Caco-2 (cell line): Measurements from ENCODE around the gene FN3K. TPM values are rescaled to one million over a fixed set of nuclear protein-coding genes. Genes with fewer than 3 reads are reported as not detected.
"Not testable (repeated sequence)": the region's sequence is repeated elsewhere in the genome, so short reads cannot be mapped to it uniquely, and the experiment has no call there.

Source experiments
- BruUV-seq: library from RNA; stranded (reverse); fragments of 400-500 nt; replicated peaks from 2 replicates; lab custom pipeline; 2021; lab: Mats Ljungman, UMichigan
- CTCF ChIA-PET: fragments of 300-600 bp; sonication (Branson Sonifier 250); formaldehyde crosslinking; loops from one replicate; lab custom pipeline; 2022; ENCODE audit warnings: antibody characterized with exemption; lab: Charles Lee
- POLR2A ChIA-PET: fragments of 300-600 bp; sonication (Branson Sonifier 250); formaldehyde crosslinking; loops from one replicate; lab custom pipeline; 2022; ENCODE audit warnings: antibody characterized with exemption; lab: Charles Lee
- DNase-seq, 2 experiments: peaks; one replicate each; pipeline versions ENCODE4 v3.0.0 to v3.0.0-alpha.2; 2020 to 2022
- H3K27me3 ChIP-seq: replicated peaks from 2 replicates; pipeline ENCODE4 v1.6.0; 2011; ENCODE audit warnings: low read length; ENCODE audit not compliant: control insufficient read depth, insufficient read depth
- H3K36me3 ChIP-seq: 2 replicates; pipeline ENCODE4 v1.5.1; 2011; ENCODE audit warnings: low read length; ENCODE audit not compliant: control insufficient read depth, insufficient read depth
- H3K4me1 ChIP-seq: fragments of 250-450 bp; sonication (Bioruptor Pico); 2 replicates; pipeline ENCODE4 v1.5.1; 2020; ENCODE audit warnings: mild to moderate bottlenecking
- H3K4me3 ChIP-seq: 2 replicates; pipeline ENCODE4 v1.5.1; 2011; ENCODE audit warnings: low read depth, mild to moderate bottlenecking, control low read depth, low read length
- H3K9me3 ChIP-seq: fragments of 250-450 bp; sonication (Bioruptor Pico); 2 replicates; pipeline ENCODE4 v1.5.1; 2020; ENCODE audit warnings: mild to moderate bottlenecking, moderate library complexity
- H3K27ac Mint-ChIP-seq: one replicate; pipeline ENCODE4 v1.8.0; 2022; ENCODE audit warnings: mixed read lengths; ENCODE audit not compliant: unreplicated experiment
- H3K27me3 Mint-ChIP-seq: one replicate; pipeline ENCODE4 v1.8.0; 2022; ENCODE audit warnings: mixed read lengths; ENCODE audit not compliant: insufficient read depth, unreplicated experiment
- H3K36me3 Mint-ChIP-seq: one replicate; pipeline ENCODE4 v1.8.0; 2022; ENCODE audit warnings: mild to moderate bottlenecking, mixed read lengths; ENCODE audit not compliant: insufficient read depth, unreplicated experiment
- H3K4me1 Mint-ChIP-seq: one replicate; pipeline ENCODE4 v1.8.0; 2022; ENCODE audit warnings: low read depth, mixed read lengths; ENCODE audit not compliant: unreplicated experiment
- H3K4me3 Mint-ChIP-seq: one replicate; pipeline ENCODE4 v1.8.0; 2022; ENCODE audit warnings: mild to moderate bottlenecking, moderate library complexity, mixed read lengths; ENCODE audit not compliant: unreplicated experiment
- H3K9me3 Mint-ChIP-seq: one replicate; pipeline ENCODE4 v1.8.0; 2022; ENCODE audit warnings: mixed read lengths; ENCODE audit not compliant: unreplicated experiment
- intact Hi-C: fragments of 100-400 bp; cut with micrococcal nuclease; formaldehyde crosslinking; loops from one replicate; pipeline ENCODE4 v1.10.0; 2022; ENCODE audit not compliant: unreplicated experiment
- total RNA-seq: library from RNA; stranded (reverse); gene quantifications from 2 replicates; pipeline ENCODE4 v1.2.3, GENCODE V29; 2022
- TF ChIP-seq, protein P1 (sequence below), 2 experiments: fragments of 200-600 bp in 1 of 2; IDR thresholded peaks; 1 replicate in 1 of 2; 2 replicates in 1 of 2; pipeline versions ENCODE4 v1.5.1 to v1.8.0; 2011 to 2022; ENCODE audit warnings: antibody characterized with exemption in 1 of 2, control low read depth in 1 of 2, inconsistent platforms in 1 of 2, low read depth in 1 of 2, low read length in 1 of 2, mild to moderate bottlenecking in 1 of 2, moderate library complexity in 1 of 2; ENCODE audit not compliant: insufficient read depth in 1 of 2, severe bottlenecking in 1 of 2, unreplicated experiment in 1 of 2

Gene FN3K
- total RNA-seq, 1 experiment from 2014 or later, result 55.7 TPM

DNA sequence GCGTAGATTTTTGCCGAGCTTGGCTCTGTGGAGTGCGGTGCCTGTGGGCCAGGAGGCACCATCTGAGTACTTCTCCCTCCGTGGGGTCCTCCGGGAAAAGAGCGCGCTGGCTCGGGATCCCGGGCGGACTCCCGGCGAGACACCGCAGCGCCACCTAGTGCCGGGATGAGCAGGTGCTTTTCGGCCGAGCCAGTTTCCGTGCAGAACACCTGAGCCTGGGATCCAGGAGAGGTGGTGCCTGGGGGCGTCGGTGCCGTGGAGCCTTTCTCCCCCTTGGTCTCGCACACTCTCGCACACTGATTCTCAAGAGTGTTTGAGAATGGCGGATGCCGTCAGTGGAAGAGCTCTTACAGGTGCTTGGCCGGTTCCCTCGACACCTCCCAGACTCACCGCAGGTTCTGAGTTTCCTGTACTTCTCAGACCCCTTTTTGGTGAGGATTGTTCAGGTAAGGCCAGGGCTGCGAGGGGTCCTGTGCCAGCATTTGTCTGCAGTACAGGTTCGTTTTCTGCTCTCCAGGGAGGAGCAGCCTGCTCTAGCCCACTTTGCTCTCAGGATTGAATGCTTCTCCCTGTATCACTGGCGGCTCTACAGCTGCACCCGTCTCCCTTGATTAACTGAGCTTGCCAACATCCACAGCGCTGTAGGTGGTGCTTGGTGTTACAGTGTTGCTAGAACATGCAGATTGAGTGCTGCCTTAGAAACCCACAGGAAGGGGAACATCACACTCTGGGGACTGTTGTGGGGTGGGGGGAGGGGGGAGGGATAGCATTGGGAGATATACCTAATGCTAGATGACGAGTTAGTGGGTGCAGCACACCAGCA lies 39.8 kb downstream of the FN3K start:
- Histone ChIP-seq H3K36me3 (peaks cover 1% of the 10 kb centered on the region; the same call in 1 of the 2 replicates), H3K4me3 (no peak overlapping the region), H3K9me3 (no peaks in the 10 kb centered on the region), H3K27me3 (no peaks in the 10 kb centered on the region), H3K4me1 (no peaks in the 10 kb centered on the region)
- H3K4me3 Mint-ChIP-seq, result no peak overlapping the region
- intact Hi-C loops, result no loop called here
- ChIA-PET CTCF (no interaction called here), POLR2A (no interaction called here)
- H3K27ac Mint-ChIP-seq, result no peak overlapping the region
- peaks cover 32% of the 10 kb centered on the region for H3K36me3 Mint-ChIP-seq
- DNase-seq, result peak; percentile 70 to 82
- no peaks in the 10 kb centered on the region for H3K9me3 Mint-ChIP-seq
- H3K27me3 Mint-ChIP-seq, result no peaks in the 10 kb centered on the region
- H3K4me1 Mint-ChIP-seq, result no peaks in the 10 kb centered on the region
- TF ChIP-seq, protein P1, sequence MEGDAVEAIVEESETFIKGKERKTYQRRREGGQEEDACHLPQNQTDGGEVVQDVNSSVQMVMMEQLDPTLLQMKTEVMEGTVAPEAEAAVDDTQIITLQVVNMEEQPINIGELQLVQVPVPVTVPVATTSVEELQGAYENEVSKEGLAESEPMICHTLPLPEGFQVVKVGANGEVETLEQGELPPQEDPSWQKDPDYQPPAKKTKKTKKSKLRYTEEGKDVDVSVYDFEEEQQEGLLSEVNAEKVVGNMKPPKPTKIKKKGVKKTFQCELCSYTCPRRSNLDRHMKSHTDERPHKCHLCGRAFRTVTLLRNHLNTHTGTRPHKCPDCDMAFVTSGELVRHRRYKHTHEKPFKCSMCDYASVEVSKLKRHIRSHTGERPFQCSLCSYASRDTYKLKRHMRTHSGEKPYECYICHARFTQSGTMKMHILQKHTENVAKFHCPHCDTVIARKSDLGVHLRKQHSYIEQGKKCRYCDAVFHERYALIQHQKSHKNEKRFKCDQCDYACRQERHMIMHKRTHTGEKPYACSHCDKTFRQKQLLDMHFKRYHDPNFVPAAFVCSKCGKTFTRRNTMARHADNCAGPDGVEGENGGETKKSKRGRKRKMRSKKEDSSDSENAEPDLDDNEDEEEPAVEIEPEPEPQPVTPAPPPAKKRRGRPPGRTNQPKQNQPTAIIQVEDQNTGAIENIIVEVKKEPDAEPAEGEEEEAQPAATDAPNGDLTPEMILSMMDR (IDR thresholded peaks at IDR 0.05; ENCODE audit: insufficient read depth in 1 of 2, low read depth in 1 of 2, low read length in 1 of 2, severe bottlenecking in 1 of 2, unreplicated experiment in 1 of 2), result peak; percentile 74 to 85
- BruUV-seq, result no TSS peak

DNA sequence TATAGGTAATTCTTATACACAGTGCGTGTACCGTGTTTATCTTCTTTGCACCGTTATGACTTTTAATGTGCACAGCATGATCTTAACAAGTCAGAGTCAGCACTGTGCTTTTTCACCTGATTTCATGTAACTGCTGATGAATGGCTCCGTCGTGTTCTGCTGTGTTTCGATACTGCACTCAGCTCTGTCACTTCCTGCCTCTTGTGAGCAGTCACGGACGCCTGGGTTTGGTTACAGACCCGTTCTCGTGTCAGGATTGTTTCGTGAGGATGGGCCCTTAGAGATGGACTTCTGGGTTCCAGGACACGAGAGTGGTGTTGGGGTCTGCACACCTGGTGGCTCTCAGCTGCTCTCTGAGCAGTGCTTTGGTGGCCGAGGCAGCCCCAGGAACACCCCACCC lies 41.0 kb downstream of the FN3K start:
- intact Hi-C loops, result no loop called here
- DNase-seq, result no peak
- Mint-ChIP-seq H3K9me3 (no peaks in the 10 kb centered on the region), H3K4me3 (no peak overlapping the region), H3K36me3 (peaks cover 21% of the 10 kb centered on the region), H3K27me3 (no peaks in the 10 kb centered on the region), H3K27ac (no peak overlapping the region), H3K4me1 (no peaks in the 10 kb centered on the region)
- CTCF ChIA-PET, result no interaction called here
- BruUV-seq, result no TSS peak
- TF ChIP-seq, protein P1 (IDR thresholded peaks at IDR 0.05; ENCODE audit: insufficient read depth in 1 of 2, low read depth in 1 of 2, low read length in 1 of 2, severe bottlenecking in 1 of 2, unreplicated experiment in 1 of 2), result no peak
- no peaks in the 10 kb centered on the region for H3K27me3 ChIP-seq
- H3K4me3 ChIP-seq, result no peak overlapping the region
- H3K9me3 ChIP-seq, result no peaks in the 10 kb centered on the region
- H3K36me3 ChIP-seq, result peaks cover 1% of the 10 kb centered on the region; the same call in 1 of the 2 replicates
- H3K4me1 ChIP-seq, result no peaks in the 10 kb centered on the region
- POLR2A ChIA-PET, result no interaction called here

DNA sequence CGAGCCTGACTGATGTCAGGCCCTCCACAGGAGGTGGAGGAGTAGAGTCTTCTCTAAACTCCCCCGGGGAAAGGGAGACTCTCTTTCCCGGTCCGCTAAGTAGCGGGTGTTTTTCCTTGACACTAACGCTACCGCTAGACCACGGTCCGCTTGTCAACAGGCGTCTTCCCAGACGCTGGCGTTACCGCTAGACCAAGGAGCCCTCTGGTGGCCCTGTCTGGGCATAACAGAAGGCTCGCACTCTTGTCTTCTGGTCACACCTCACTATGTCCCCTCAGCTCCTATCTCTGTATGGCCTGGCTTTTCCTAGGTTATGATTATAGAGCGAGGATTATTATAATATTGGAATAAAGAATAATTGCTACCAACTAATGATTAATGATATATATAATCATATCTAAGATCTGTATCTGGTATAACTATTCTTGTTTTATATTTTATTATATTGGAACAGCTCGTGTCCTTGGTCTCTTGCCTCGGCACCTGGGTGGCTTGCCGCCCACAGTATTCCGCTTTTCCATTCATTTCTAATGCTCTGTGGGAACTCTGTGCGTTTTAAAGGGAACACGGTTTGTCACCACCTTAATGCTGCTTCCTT lies 42.5 kb downstream of the FN3K start:
- H3K4me3 ChIP-seq, H3K9me3 ChIP-seq, POLR2A ChIA-PET, H3K27me3 Mint-ChIP-seq, H3K4me3 Mint-ChIP-seq, BruUV-seq, H3K36me3 ChIP-seq, intact Hi-C loops, H3K4me1 ChIP-seq, H3K27me3 ChIP-seq, CTCF ChIA-PET, H3K4me1 Mint-ChIP-seq, H3K27ac Mint-ChIP-seq, H3K9me3 Mint-ChIP-seq: not testable (repeated sequence)
- DNase-seq, result peak in 1 of 2 experiments; percentile 20
- TF ChIP-seq, protein P1 (IDR thresholded peaks at IDR 0.05; ENCODE audit: insufficient read depth in 1 of 2, low read depth in 1 of 2, low read length in 1 of 2, severe bottlenecking in 1 of 2, unreplicated experiment in 1 of 2), result peak in 1 of 2 experiments; percentile 46
- peaks cover 26% of the 10 kb centered on the region for H3K36me3 Mint-ChIP-seq
